GM12878 (cell line): Measurements from ENCODE around the gene LCMT1. TPM values are rescaled to one million over a fixed set of nuclear protein-coding genes. Genes with fewer than 3 reads are reported as not detected.

ENCODE experiments used
- CBX5 ChIP-seq: sonication (generic); IDR thresholded peaks from 2 replicates; pipeline ENCODE4 v1.6.1; 2016; ENCODE audit warnings: low read depth, moderate library complexity, mild to moderate bottlenecking, inconsistent platforms
- CEBPB ChIP-seq, 2 experiments: fragments of 150-350 bp in 1 of 2; IDR thresholded peaks; 2 replicates each; pipeline ENCODE4 v1.6.1; 2012 to 2014; ENCODE audit warnings: low read depth in 2 of 2, low read length in 2 of 2, borderline replicate concordance in 1 of 2, inconsistent platforms in 1 of 2
- E2F8 ChIP-seq: fragments of 450-650 bp; IDR thresholded peaks from 2 replicates; pipeline ENCODE4 v1.6.1; 2018; ENCODE audit warnings: mild to moderate bottlenecking, low read depth, moderate library complexity; ENCODE audit not compliant: partially characterized antibody
- ELK1 ChIP-seq: IDR thresholded peaks from 2 replicates; pipeline ENCODE4 v1.6.1; 2012; ENCODE audit warnings: low read depth, low read length, improper control_type of control experiment
- POLR2AphosphoS2 ChIP-seq: IDR thresholded peaks from 2 replicates; pipeline ENCODE4 v1.6.1; 2011; ENCODE audit warnings: low read depth, mild to moderate bottlenecking, low read length, improper control_type of control experiment, moderate library complexity
- polyA plus RNA-seq, 11 experiments: library from polyadenylated mRNA; depleted of rRNA in 4 of 11; unstranded in 6 of 11; stranded (reverse) in 5 of 11; fragments of >200 nt; fragmentation: Nextera tagmentation in 4 of 11; fragmentation: Illumina TruSeq in 1 of 11; extraction: Ambion mirVana in 4 of 11; extraction: Trizol in 1 of 11; gene quantifications; 1 replicate in 1 of 11; 2 replicates in 10 of 11; pipeline versions ENCODE4 v1.2.1 to v1.2.3, GENCODE V29; 2011 to 2016; ENCODE audit warnings: inconsistent platforms in 2 of 11, missing spikeins in 2 of 11, low read depth in 1 of 11
- total RNA-seq, 4 experiments: library from RNA; depleted of rRNA in 3 of 4; stranded (reverse); fragments of >200 nt in 3 of 4; fragmentation: Illumina TruSeq in 1 of 4; extraction: Trizol in 1 of 4; gene quantifications; 2 replicates each; pipeline versions ENCODE4 v1.2.1 to v1.2.3, GENCODE V29; 2013 to 2021
- TF ChIP-seq, protein P1 (sequence below): fragments of 450-650 bp; IDR thresholded peaks from 2 replicates; pipeline ENCODE4 v1.6.1; 2017; ENCODE audit warnings: mild to moderate bottlenecking, moderate library complexity

The LCMT1 gene
- total and polyA plus RNA-seq, 10 of the 15 experiments (the other 5 are each of a cell fraction or from before 2014, with no cell fraction given): 19.7 to 51.2 (median 32.6) TPM

DNA sequence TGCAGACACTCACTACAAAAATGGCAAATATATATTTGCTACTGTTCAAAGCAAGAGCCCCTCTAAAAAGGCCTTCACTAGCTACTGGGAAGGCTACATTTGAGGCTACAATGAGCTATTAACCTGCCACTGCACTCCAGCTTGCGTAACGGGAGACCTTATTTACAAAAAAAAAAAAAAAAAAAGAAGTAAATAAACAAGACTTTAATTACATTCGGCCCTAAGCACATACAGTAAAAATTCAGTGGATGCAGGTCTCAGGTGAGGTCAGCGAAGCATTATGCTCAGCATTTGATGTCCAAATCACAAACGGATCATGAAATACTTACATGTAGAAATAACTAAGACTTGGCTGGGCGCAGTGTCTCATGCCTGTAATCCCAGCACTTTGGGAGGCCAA is 26.7 kb upstream of the LCMT1 start (continued):
- TF ChIP-seq, protein P1, sequence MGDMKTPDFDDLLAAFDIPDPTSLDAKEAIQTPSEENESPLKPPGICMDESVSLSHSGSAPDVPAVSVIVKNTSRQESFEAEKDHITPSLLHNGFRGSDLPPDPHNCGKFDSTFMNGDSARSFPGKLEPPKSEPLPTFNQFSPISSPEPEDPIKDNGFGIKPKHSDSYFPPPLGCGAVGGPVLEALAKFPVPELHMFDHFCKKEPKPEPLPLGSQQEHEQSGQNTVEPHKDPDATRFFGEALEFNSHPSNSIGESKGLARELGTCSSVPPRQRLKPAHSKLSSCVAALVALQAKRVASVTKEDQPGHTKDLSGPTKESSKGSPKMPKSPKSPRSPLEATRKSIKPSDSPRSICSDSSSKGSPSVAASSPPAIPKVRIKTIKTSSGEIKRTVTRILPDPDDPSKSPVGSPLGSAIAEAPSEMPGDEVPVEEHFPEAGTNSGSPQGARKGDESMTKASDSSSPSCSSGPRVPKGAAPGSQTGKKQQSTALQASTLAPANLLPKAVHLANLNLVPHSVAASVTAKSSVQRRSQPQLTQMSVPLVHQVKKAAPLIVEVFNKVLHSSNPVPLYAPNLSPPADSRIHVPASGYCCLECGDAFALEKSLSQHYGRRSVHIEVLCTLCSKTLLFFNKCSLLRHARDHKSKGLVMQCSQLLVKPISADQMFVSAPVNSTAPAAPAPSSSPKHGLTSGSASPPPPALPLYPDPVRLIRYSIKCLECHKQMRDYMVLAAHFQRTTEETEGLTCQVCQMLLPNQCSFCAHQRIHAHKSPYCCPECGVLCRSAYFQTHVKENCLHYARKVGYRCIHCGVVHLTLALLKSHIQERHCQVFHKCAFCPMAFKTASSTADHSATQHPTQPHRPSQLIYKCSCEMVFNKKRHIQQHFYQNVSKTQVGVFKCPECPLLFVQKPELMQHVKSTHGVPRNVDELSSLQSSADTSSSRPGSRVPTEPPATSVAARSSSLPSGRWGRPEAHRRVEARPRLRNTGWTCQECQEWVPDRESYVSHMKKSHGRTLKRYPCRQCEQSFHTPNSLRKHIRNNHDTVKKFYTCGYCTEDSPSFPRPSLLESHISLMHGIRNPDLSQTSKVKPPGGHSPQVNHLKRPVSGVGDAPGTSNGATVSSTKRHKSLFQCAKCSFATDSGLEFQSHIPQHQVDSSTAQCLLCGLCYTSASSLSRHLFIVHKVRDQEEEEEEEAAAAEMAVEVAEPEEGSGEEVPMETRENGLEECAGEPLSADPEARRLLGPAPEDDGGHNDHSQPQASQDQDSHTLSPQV: no peak
- no peak for TF ChIP-seq CBX5
- no peak for TF ChIP-seq POLR2AphosphoS2
- no peak for TF ChIP-seq CEBPB (IDR thresholded peaks at IDR 0.05; ENCODE audit: borderline replicate concordance in 1 of 2, low read depth in 2 of 2, low read length in 2 of 2)
- TF ChIP-seq E2F8: no peak
- TF ChIP-seq ELK1: no peak
